Fibroblast of skin of right quadriceps (primary cell): ENCODE data around the gene TMC1.
"Not testable (repeated sequence)": the region's sequence is repeated elsewhere in the genome, so short reads cannot be mapped to it uniquely, and the experiment has no call there.

Experiments used
- DNase-seq: peaks from one replicate; pipeline ENCODE4 v3.0.0-alpha.2; 2013

The TMC1 gene

GRCh38 chr9:72775570-72775969, 254.2 kb downstream of the TMC1 start:
- DNase-seq, result no peak

- DNase-seq, result no peak
Observed at GRCh38 chr9:72779614-72780013, 258.2 kb downstream of the TMC1 start.

- DNase-seq, result no peak
Observed at GRCh38 chr9:72786948-72787347, 265.5 kb downstream of the TMC1 start.

- no peak for DNase-seq
Observed at GRCh38 chr9:72788966-72789735, 267.7 kb downstream of the TMC1 start.

GRCh38 chr9:72789885-72790284, 268.5 kb downstream of the TMC1 start:
- DNase-seq, result no peak

- DNase-seq, result no peak
Observed at GRCh38 chr9:72790989-72791388, 269.6 kb downstream of the TMC1 start.

- no peak for DNase-seq
Observed at GRCh38 chr9:72791436-72791835, 270.0 kb downstream of the TMC1 start.

GRCh38 chr9:72794946-72795345, 273.5 kb downstream of the TMC1 start:
- peak; percentile 13 for DNase-seq

GRCh38 chr9:72800328-72800994, 279.1 kb downstream of the TMC1 start:
- no peak for DNase-seq

- DNase-seq, result no peak
Observed at GRCh38 chr9:72805238-72805637, 283.8 kb downstream of the TMC1 start.

- not testable (repeated sequence) for DNase-seq
Observed at GRCh38 chr9:72806313-72806809, 285.0 kb downstream of the TMC1 start.

- DNase-seq, result no peak
Observed at GRCh38 chr9:72807765-72808445, 286.5 kb downstream of the TMC1 start.

GRCh38 chr9:72808446-72808768, 287.0 kb downstream of the TMC1 start:
- no peak for DNase-seq

- no peak for DNase-seq
Observed at GRCh38 chr9:72809586-72809985, 288.2 kb downstream of the TMC1 start.

GRCh38 chr9:72812559-72813111, 291.2 kb downstream of the TMC1 start:
- DNase-seq, result peak; percentile 17

- DNase-seq, result no peak
Observed at GRCh38 chr9:72813544-72813943, 292.1 kb downstream of the TMC1 start.

GRCh38 chr9:72814083-72814597, 292.7 kb downstream of the TMC1 start:
- no peak for DNase-seq

- no peak for DNase-seq
Observed at GRCh38 chr9:72816666-72817065, 295.3 kb downstream of the TMC1 start.

- no peak for DNase-seq
Observed at GRCh38 chr9:72817413-72817812, 296.0 kb downstream of the TMC1 start.

GRCh38 chr9:72818385-72818784, 297.0 kb downstream of the TMC1 start:
- DNase-seq, result no peak

GRCh38 chr9:72823971-72824370, 302.6 kb downstream of the TMC1 start:
- no peak for DNase-seq

- peak; percentile 33 for DNase-seq
Observed at GRCh38 chr9:72826996-72827949, 305.9 kb downstream of the TMC1 start.
